ENCODE measurements around the gene HAUS3. TPM values are rescaled to one million over a fixed set of nuclear protein-coding genes. Genes with fewer than 3 reads are reported as not detected.

The HAUS3 gene
- total and polyA plus RNA-seq, 2 of the 13 experiments (the other 11 are each of a cell fraction or from before 2014, with no cell fraction given) = 3.9 to 12.6 TPM

DNA sequence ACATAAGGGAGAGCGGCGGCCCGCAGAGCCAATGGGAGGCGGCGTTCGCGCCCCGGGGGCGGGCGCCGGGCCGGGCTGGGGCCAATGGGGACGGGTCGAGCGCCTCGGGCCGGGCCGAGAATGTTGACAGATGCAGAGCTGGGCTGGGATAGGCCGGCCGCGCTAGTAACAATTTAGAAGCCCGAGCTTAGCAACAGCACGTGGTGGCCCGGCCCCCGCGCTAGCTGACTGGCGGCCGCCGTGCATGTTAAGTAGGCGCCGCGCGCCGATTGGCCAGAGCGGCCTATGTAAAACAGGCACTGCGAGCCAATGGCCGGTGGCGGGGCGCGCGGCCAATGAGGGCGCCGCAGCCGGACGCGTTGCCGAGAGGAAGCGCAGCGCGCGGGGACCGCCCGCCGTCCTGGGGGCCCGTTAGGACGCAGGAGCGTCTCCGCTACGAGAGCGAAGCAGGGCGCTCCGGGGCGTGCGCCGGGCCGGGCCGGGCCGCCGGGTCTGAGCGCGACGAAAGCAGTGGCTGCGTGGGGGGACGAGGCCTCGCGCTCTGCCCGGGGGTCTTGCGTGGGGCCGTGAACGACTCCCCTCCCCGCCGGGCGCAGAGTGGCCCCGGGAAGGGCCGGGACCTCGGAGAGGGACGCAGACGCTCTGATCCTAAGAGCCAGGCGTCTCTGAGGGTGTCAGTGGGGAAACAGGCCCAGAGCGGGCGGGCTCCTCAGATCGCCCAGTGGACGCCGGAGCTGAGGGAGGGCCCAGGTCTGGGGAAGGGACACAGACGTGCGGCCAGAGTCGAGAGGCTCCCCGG lies 20.4 kb upstream of the HAUS3 start (continued):
- TF ChIP-seq ZNF567 (CRISPR knock-in tag; IDR thresholded peaks at IDR 0.05; ENCODE audit: borderline replicate concordance) (no peak; the same call in 1 of the 2 replicates), TIGD3 (CRISPR knock-in tag; IDR thresholded peaks at IDR 0.05; ENCODE audit: borderline replicate concordance) (no peak), CSRNP2 (CRISPR knock-in tag; conservative IDR thresholded peaks at IDR 0.05; ENCODE audit: low read depth) (no peak), ZNF570 (CRISPR knock-in tag; IDR thresholded peaks at IDR 0.05; ENCODE audit: borderline replicate concordance) (no peak; the same call in 1 of the 2 replicates), MXI1 (IDR thresholded peaks at IDR 0.05; ENCODE audit: borderline replicate concordance, low read depth, low read length) (peak; percentile 81; the same call in 1 of the 3 replicates), ZNF7 (CRISPR knock-in tag; IDR thresholded peaks at IDR 0.05) (no peak), JUND (CRISPR knock-in tag; IDR thresholded peaks at IDR 0.05) (no peak), ZNF766 (CRISPR knock-in tag; IDR thresholded peaks at IDR 0.05; ENCODE audit: borderline replicate concordance) (peak; percentile 73; the same call in 1 of the 2 replicates), UBTF (CRISPR knock-in tag; IDR thresholded peaks at IDR 0.05) (peak; percentile 83; the same call in 1 of the 2 replicates), BCL3 (CRISPR knock-in tag; IDR thresholded peaks at IDR 0.05) (peak; percentile 93), ZBTB49 (CRISPR knock-in tag; IDR thresholded peaks at IDR 0.05; ENCODE audit: borderline replicate concordance) (no peak), MAFG (CRISPR knock-in tag; IDR thresholded peaks at IDR 0.05) (no peak), SETDB1 (CRISPR knock-in tag; IDR thresholded peaks at IDR 0.05; ENCODE audit: borderline replicate concordance) (no peak), TCF12 (IDR thresholded peaks at IDR 0.05) (no peak), TCF12 (CRISPR knock-in tag; IDR thresholded peaks at IDR 0.05) (peak; percentile 90), KDM1A (CRISPR knock-in tag; IDR thresholded peaks at IDR 0.05) (no peak), ZNF354B (CRISPR knock-in tag; IDR thresholded peaks at IDR 0.05) (no peak)
- TF ChIP-seq, protein P1, sequence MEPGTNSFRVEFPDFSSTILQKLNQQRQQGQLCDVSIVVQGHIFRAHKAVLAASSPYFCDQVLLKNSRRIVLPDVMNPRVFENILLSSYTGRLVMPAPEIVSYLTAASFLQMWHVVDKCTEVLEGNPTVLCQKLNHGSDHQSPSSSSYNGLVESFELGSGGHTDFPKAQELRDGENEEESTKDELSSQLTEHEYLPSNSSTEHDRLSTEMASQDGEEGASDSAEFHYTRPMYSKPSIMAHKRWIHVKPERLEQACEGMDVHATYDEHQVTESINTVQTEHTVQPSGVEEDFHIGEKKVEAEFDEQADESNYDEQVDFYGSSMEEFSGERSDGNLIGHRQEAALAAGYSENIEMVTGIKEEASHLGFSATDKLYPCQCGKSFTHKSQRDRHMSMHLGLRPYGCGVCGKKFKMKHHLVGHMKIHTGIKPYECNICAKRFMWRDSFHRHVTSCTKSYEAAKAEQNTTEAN (CRISPR knock-in tag; conservative IDR thresholded peaks at IDR 0.05) = peak; percentile 65; the same call in 1 of the 2 replicates

Measured in HepG2 (cell line).